SKM-1 (cell line): ENCODE results near the gene CD28.
"Not testable (repeated sequence)": the region's sequence is repeated elsewhere in the genome, so short reads cannot be mapped to it uniquely, and the experiment has no call there.

Experiments
- DNase-seq: peaks from one replicate; lab custom pipeline; 2025; ENCODE audit not compliant: unreplicated experiment; lab: John Stamatoyannopoulos, UW

CD28 gene

DNA sequence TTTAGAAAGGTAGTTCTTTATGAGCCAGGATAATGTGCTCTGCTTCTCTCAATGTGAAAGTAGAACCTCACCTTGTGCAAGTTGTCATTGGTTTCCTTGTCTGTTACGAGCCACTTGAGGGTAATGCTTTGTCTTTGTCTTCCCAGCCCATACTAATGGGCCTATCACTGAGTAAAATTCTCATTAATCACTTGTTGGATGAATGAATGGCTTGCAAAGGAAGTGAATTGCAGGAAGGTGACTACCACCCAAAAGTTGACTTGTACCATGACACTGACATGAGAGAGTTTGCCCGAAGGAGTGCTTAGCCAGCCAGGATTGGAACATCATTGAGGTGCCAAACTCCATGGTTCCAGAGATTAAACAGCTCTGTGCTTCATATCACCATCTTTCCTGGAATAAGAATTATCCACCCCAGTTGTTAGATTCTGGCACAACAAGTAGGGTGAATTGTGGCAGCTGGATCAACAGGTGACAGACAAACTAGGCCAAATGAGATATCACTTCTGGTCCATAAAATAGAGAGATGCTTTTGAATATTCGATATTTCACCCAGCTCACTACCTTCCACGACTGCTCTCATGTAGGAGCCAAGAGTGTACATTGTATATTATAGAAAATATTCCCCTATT is 20.5 kb upstream of the CD28 start:
- DNase-seq, result no peak

DNA sequence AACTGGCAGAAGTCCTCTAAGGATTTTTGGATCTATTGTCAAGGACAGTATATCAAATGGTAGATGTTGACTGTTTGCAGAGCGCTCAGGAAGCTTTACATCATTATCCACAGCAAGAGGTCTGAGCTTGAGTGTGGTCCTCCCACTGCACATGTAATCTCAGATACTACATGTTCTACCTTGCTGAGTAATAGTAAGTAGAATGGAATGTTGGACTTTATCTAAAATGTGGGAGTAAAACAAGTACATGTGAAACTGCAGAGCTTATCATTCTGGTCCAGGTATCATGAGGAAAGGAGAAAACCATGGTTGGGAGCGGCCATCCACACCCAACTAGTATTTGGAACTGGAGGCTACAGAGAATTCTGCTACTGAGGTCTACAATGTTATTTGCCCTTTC is 19.3 kb upstream of the CD28 start:
- no peak for DNase-seq

DNA sequence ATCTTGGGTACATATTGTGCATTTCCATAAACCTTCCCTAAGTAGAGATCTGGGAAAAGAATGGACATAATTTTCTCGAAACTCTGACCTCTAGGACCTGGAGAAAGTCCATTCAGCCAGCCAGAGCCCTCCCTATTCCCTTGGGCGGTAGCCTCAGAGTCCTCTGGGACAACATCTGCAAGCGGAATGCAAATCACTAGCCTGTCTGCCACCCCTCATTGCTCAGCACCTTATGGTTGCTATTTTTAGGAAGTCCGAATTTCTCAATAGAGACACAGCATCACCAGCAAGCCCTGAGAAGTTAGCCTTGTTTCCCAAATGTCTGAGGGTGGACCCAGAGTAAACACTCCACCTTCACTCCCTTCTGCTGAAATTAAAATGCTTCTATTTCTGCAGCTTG is 17.6 kb upstream of the CD28 start:
- DNase-seq, result peak; percentile 61

DNA sequence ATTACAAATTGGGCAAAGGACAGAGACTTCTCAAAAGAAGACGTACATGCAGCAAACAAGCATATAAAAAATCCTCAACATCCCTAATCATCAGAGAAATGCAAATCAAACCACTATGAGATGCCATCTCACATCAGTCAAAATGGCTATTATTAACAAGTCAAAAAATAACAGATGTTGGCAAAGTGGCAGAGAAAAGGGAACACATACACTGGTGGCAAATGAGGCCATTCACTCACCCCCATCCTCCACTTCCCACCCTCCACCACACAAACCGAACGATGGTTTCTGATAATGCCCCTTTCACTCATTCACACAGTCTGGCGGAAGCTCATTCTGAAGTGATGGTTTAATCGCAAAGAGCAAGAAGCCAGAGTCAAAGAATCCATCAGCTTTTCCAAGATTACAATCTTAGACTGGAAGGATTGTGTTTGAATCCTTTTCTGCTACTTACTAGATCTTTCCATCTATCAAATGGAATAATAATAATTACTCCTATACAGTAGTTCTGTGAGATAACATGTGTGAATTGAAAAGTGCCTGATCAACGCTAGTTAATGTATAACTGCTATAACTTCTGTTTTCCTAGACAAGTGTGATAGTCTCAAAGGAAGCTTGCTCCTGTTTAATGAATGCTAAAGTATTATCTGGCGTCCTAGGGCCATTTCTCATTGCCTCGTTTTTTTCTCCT is 16.9 kb upstream of the CD28 start:
- no peak for DNase-seq

DNA sequence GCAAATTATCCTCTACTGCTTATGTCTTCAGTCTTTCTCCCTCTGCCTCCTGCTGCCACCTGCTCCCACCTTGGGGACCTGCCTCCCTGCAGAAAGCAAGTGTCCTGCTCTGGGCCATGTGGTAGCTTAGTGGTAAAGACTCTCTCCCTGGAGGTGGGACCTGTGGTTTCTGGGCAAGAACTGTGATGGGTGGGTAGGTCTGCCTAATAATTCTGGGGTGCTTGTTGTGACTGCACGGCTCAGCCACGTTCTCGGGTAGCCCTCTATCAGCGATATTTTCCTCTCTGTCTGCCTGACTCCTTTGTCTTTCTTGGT is 16.4 kb upstream of the CD28 start:
- no peak for DNase-seq

DNA sequence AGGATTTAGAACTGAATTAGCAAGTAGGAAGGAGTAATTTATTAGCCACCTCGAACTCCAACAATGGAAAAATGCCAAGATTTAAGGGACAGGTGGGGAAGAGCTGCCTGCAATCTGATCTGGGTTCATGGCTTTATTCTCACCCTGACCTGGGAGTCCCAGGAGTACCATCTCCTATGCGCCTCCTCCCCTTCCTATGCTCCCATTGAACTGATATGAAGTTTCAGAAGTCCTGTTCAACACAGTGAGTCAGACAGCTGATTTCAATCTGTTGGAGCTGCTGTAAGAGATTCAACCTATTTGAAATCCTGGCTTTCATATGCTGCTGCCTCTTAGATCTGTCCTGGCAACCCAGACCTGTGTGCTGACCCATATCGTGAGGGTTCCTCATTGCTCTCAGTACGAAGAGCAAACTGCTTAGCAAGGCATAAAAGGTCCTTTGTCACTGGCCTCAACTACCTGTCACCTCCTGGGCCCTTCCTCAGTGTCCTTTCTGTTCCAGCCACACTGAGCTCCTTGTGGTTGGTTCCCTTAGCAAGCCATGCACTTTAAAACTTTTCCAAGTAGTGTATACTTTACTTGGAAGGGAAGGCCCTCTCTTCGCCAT is 15.9 kb upstream of the CD28 start:
- DNase-seq, result no peak

DNA sequence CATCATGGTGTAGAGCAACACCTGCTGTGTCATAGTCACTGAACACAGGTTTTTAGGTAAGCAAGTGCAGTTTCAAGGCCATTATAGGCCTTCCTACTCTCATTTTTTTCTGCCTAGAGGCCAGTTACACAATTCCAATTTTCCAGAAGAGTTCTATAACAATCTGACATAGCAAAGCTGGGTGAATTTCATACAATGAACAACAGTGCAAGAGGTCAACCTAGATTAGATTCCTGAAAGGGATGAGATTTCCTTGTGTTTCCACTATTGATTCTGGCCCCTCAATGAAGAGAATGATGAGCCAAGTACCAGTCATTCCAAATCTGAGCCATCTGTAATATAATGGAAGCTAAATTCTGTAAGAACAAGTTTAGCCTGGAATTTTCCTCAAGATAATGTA is 15.3 kb upstream of the CD28 start:
- DNase-seq, result no peak

DNA sequence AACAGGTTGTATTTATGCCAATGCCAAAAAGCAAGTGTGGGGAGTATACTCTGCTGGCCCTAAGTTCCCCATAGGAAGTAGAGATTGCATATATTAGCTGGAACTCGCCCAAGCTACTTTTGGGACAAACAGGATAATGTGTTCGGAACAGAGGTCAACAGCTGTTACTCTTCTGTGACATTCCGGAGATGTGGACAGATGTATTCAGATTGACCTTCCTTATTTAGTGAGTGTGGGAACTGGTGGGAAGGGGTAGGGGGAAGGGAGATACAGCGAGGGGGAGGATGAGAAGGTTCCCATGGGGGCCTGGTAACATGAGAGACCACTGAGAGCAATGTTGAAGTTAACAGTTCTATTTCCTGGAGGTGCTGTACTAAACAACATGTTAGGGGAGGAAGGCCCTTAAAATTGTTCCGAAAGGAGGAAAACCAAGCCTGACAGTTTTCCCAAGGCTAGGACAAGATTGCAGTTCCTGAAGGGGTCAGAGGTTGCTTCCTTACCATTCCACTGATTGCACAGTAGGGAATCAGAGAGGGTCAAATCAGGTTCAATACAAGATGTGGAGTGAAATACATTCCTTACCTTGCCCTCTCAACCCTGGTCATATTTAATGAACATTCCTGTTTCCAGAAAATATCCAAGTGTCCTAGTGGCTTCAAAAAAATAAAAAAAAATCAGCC is 14.3 kb upstream of the CD28 start:
- no peak for DNase-seq

DNA sequence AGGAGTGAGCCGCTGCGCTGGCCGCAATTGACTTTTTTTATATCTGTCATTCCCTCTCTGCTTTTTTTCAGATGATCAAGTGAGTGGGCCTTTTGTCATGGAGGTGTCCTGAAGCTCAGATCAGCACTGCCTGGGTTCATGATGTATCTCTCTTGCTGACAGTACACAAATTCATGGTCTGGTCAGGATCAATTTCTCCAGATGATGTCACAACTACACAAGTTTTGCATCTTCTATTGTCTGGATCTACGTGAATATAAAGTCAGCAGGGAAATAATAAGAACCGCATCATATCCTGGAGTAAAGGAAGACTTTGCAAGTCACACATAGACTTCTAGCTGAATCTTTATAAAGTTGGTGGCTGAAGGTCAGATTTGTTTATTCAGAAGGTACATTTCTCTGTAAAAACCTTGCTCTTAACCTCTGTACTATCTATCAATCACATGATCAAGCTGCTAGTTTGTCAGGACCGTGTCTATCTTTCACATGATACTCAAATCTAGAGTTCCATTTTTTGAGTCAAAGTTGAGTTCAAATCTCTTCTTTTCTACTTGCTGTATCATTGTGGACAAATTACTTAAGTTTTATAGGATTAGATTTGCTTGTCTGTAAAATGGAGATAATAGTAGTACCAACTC is 13.1 kb upstream of the CD28 start:
- no peak for DNase-seq

DNA sequence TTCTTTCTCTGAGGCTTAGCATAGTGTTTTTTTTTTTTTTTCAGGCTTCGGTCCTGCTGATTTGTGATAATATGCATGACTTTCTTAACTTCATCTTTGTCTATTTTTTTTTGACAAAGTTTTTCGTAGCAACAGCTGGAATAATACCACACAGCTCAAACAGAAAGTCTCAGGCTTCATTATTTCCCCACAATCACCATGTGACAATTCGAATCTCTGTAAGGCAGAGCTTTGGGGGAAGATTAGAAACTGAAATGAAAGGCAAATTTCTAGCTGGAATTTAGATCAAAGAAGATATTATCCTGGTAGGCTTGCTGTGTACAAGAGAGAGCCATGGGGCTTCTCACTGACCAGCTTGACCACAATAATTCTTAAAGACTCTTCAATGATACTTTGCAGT is 12.2 kb upstream of the CD28 start:
- no peak for DNase-seq

DNA sequence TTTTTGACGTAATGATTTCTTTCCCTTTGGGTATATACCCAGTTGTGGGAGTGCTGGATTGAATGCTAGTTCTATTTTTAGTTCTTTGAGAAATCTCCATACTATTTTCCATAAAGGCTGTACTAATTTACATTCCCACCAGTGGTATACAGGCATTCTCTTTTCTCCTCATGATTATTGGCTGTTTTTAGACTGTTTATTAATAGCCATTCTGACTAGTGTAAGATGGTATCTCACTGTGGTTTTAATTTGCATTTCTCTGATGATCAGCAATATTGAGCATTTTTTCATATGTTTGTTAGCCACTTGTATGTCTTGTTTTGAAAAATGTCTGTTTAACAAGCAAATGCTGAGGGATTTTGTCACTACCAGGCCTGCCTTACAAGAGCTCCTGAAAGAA is 9.2 kb upstream of the CD28 start:
- no peak for DNase-seq

DNA sequence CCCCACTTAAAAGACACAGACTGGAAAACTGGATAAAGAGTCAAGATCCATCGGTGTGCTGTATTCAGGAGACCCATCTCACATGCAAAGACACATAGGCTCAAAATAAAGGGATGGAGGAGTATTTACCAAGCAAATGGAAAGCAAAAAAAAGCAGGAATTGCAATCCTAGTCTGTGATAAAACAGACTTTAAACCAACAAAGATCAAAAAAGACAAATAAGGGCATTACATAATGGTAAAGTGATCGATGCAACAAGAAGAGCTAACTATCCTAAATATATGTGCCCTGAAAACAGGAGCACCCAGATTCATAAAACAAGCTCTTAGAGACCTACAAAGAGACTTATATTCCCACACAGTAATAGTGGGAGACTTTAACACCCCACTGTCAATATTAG is 8.7 kb upstream of the CD28 start:
- DNase-seq, result not testable (repeated sequence)

DNA sequence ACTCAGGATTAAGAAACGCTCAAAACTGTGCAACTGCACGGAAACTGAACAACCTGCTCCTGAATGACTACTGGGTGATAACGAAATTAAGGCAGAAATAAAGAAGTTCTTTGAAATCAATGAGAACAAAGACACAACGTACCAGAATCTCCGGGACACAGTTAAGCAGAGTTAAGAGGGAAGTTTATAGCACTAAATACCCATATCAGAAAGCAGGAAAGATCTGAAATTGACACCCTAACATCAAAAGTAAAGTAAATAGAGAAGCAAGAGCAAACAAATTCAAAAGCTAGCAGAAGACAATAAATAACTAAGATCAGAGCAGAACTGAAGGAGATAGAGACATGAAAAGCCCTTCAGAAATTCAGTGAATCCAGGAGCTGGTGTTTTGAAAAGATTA is 8.0 kb upstream of the CD28 start:
- not testable (repeated sequence) for DNase-seq

DNA sequence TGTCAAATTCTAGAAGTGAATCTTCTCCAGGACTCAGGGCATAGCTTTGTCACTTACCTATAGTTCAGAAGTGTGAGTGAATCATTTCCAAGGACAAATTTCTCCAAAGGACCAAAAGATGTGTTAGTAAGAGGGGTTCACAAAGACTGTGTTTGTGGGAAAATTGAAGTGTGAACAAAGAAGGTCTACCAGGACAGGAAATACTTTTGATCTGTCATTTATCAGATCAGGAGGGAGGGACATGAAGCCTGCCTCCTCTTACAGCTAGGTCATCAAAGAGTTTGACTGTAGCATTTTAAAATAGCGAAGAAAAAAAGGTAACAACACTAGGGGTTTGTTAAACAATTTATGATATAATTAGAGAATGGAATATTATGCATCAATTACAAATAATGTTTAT is 2.0 kb upstream of the CD28 start:
- DNase-seq, result no peak

DNA sequence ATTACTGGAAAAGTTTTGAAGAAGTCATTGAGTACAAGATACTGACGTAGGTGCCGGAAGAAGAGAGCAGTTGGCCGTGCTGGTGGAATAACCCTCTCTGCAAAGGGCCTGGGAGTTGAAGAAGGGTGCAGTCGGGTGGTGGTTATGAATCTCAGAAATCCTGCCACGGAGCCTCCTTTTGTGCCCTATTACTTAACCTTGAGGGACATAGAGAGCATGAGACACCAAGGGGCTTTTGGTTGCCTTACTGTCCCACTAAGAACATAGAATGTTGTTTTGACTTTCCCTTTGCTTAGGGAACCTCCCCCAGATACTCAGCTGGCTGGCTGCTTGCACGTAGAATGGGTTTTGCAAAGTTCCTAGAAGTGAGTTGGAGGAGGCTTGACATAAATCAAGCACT is 1.3 kb upstream of the CD28 start:
- no peak for DNase-seq

DNA sequence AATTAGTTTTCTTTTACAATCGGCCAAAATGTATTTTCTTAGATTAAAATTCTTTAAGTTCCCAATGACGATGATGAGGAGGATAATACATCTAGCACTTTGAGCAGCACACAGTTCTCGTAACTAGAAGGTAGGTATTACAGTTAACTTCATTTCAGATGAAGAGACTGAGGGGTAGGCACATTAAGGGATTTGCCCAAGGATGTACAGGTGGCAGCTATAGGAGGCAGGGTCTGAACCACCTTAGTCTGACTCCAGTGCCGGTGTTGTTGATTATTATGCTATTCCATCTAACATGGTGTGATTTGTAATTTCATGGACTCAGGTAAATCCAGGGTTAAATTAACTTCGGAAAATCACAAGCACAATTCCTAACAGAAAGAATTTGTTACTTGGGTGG is 1.1 kb downstream of the CD28 start:
- no peak for DNase-seq

DNA sequence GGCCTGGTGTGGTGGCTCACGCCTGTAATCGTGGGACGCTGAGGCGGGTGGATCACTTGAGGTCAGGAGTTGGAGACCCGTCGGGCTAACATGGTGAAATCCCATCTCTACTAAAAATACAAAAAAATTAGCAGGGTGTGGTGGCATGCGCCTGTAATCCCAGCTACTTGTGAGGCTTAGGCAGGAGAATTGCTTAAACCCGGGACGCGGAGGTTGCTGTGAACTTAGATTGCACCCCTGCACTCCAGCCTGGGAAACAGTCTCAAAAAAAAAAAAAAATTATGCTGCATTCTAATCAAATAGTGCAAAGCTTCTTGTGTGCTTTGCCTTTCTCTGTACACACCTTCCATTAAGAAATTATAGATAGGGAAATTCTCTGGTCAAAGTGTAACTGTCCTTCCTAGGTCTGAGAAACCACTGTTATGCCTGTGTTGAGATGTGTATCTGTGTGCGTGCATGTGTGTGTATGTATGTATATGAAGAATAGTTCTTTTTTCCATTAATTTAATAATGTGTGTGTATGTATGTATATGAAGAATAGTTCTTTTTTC is 2.5 kb downstream of the CD28 start:
- DNase-seq, result no peak

DNA sequence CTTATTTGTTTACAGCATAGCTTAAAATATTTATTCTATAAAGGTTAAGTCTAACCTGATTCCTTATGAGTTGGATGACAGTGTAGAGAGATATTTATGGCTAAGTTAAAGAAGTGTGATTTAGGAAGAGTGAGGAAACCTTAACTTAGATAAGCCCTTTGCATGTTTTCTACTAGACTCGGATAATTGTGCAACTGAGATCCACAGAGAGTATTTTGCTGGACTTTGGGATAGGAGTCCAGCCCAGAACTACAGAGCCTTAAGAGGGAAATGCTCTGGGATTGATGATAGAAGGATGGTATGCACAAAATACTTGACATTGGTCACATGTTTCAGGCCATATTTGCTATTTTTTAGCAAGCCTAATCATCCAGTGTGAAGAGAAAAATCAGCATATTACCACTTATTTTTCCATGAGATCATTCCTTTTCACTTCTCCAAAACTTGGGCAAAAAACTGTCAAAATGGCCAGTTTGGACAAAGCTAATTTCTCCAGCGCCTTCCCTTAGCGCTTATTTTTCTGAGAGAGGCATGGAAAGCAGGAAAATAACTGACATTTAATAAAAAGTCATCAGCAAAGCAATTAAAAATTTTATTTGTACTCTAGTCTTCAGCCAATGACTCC is 3.1 kb downstream of the CD28 start:
- DNase-seq, result no peak

DNA sequence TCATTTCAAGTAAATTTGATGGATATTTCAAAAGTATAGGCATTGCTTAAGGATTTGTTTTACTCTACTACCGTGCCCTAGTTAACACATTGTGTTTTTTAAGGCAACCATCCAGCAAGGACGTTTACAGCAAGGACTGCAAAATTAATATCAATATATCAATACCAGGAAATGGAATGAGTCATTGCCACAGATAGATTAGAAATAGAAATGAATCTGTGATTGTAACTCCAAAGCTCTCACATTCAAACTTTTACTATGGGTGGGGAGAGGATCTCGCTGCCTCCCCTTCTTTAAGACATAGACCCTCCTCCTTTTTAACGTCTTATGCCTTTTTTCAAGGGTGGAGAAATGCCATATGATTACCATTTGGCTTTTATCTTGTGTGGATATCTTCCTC is 3.8 kb downstream of the CD28 start:
- DNase-seq, result no peak

DNA sequence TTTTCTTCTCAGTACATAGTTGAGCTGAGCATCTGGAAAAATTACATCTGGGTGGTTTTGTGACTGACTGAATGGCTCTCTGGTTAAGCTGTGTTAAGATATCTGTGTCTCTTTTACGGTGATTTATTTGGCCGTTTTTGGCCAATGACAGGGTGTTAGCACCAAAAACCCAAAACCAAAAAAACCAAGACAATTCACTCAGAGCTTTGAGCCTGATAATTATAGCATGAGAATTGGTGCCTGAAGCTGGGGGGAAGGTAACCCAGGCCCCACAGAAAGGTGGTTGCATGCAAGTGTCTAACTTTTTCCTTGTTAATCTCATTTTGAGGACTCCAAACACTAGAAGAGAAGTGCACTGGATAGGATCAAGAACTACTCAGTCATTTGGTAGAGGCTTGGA is 4.5 kb downstream of the CD28 start:
- DNase-seq, result no peak

DNA sequence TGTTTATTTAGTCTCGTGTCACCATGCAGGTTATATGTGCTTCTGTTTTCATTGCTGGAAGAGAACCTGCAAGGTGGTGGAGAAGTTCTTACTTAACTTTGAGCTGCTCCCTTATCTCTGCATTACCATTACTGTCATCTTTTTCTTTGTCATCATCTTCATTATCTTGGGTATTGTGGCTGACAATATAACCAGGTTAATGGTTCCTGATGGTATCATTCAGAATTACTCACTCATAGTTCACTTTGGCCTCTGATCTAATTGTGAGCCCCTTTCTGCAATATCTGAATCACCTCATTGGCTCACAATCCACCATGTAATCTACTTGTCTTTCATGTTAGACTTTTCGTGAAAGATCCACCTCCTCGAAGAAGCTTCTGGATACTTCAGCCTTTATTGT is 5.0 kb downstream of the CD28 start:
- DNase-seq, result no peak
